HCT116 (cell line): Measurements from ENCODE around the gene RPAIN. TPM values are rescaled to one million over a fixed set of nuclear protein-coding genes. Genes with fewer than 3 reads are reported as not detected.

Experiments used
- ATAC-seq: fragments of 200-7000 bp; cut with Tn5 transposase; 2 replicates; pipeline ENCODE4 v1.9.1; 2020; ENCODE audit warnings: mild to moderate bottlenecking, moderate library complexity
- BruUV-seq: library from RNA; stranded (reverse); fragments of 400-500 nt; replicated peaks from 2 replicates; lab custom pipeline; 2021; lab: Mats Ljungman, UMichigan
- CTCF ChIA-PET: fragments of 300-600 bp; sonication (Branson Sonifier 250); formaldehyde crosslinking; loops from one replicate; lab custom pipeline; 2021; ENCODE audit warnings: antibody characterized with exemption; lab: Charles Lee
- POLR2A ChIA-PET: fragments of 300-600, 350-600 bp; sonication (Branson Sonifier 250); formaldehyde crosslinking; loops from one replicate; lab custom pipeline; 2021; ENCODE audit warnings: antibody characterized with exemption; lab: Charles Lee
- RAD21 ChIA-PET, 2 experiments: fragments of 300-600 bp; sonication (Branson Sonifier 250); formaldehyde crosslinking; loops; one replicate each; lab custom pipeline; 2023; ENCODE audit warnings: low total read pairs in 2 of 2; ENCODE audit not compliant: uncharacterized antibody in 2 of 2, unreplicated experiment in 2 of 2, low non-redundant PET in 1 of 2; lab: Charles Lee
- DNase-seq: peaks from one replicate; pipeline ENCODE4 v3.0.0-alpha.2; 2010; ENCODE audit warnings: low read depth, low spot score
- H2AFZ ChIP-seq: fragments of 200-600 bp; shearing (Covaris generic), sonication (generic); 2 replicates; pipeline ENCODE4 v1.6.1; 2017; ENCODE audit warnings: low read depth, mixed run types, mixed read lengths, antibody characterized with exemption, low read length; ENCODE audit not compliant: poor library complexity, severe bottlenecking
- H3K27ac ChIP-seq: 2 replicates; pipeline ENCODE4 v1.5.1; 2012; ENCODE audit warnings: low read depth, low read length
- H3K27me3 ChIP-seq: fragments of 200-600 bp; sonication (generic); 2 replicates; pipeline ENCODE4 v1.6.1; 2016; ENCODE audit warnings: mixed run types, low read length, mixed read lengths; ENCODE audit not compliant: insufficient read depth
- H3K36me3 ChIP-seq, 2 experiments: fragments of 200-500 bp in 1 of 2; fragments of 200-600 bp in 1 of 2; sonication (Bioruptor generic) in 1 of 2; sonication (generic) in 1 of 2; 2 replicates each; pipeline versions ENCODE4 v1.5.1 to v1.6.1; 2014 to 2016; ENCODE audit warnings: low read length in 2 of 2, inconsistent platforms in 1 of 2, mixed read lengths in 1 of 2, mixed run types in 1 of 2; ENCODE audit not compliant: insufficient read depth in 2 of 2, control insufficient read depth in 1 of 2
- H3K4me1 ChIP-seq, 2 experiments: fragments of 200-600 bp in 1 of 2; sonication (generic) in 1 of 2; 2 replicates each; pipeline versions ENCODE4 v1.5.1 to v1.6.1; 2012 to 2017; ENCODE audit warnings: low read length in 2 of 2, inconsistent platforms in 1 of 2, mild to moderate bottlenecking in 1 of 2, mixed read lengths in 1 of 2, mixed run types in 1 of 2, moderate library complexity in 1 of 2; ENCODE audit not compliant: insufficient read depth in 2 of 2, control insufficient read depth in 1 of 2
- H3K4me2 ChIP-seq: fragments of 200-600 bp; sonication (generic); 2 replicates; pipeline ENCODE4 v1.6.1; 2017; ENCODE audit warnings: mixed run types, low read length, mixed read lengths
- H3K4me3 ChIP-seq, 2 experiments: fragments of 200-600 bp in 1 of 2; sonication (generic) in 1 of 2; replicated peaks in 1 of 2; 2 replicates each; pipeline ENCODE4 v1.5.1; 2011 to 2016; ENCODE audit warnings: low read length in 2 of 2, control low read depth in 1 of 2, low read depth in 1 of 2, mild to moderate bottlenecking in 1 of 2, mixed read lengths in 1 of 2, mixed run types in 1 of 2
- H3K79me2 ChIP-seq: fragments of 200-600 bp; sonication (generic); 2 replicates; pipeline ENCODE4 v1.6.1; 2017; ENCODE audit warnings: mild to moderate bottlenecking, mixed run types, low read length, moderate library complexity, mixed read lengths; ENCODE audit not compliant: insufficient read depth
- H3K9ac ChIP-seq: fragments of 200-600 bp; sonication (generic); 2 replicates; pipeline ENCODE4 v1.6.1; 2016; ENCODE audit warnings: low read length, mixed read lengths
- H3K9me2 ChIP-seq: fragments of 200-600 bp; sonication (generic), shearing (Covaris generic); 2 replicates; pipeline ENCODE4 v1.6.1; 2017; ENCODE audit warnings: mixed run types, mild to moderate bottlenecking, moderate library complexity; ENCODE audit not compliant: insufficient read depth
- H3K9me3 ChIP-seq, 2 experiments: fragments of 200-500 bp in 1 of 2; fragments of 200-600 bp in 1 of 2; sonication (Bioruptor generic) in 1 of 2; sonication (generic) in 1 of 2; 2 replicates each; pipeline ENCODE4 v1.6.1; 2014 to 2017; ENCODE audit warnings: low read length in 2 of 2, mixed read lengths in 2 of 2, inconsistent platforms in 1 of 2, low read depth in 1 of 2, mild to moderate bottlenecking in 1 of 2, mixed run types in 1 of 2, moderate library complexity in 1 of 2; ENCODE audit not compliant: control insufficient read depth in 1 of 2, insufficient read depth in 1 of 2
- H4K20me1 ChIP-seq: fragments of 200-600 bp; sonication (generic), shearing (Covaris generic); 2 replicates; pipeline ENCODE4 v1.6.1; 2017; ENCODE audit warnings: mixed run types, mild to moderate bottlenecking, moderate library complexity; ENCODE audit not compliant: insufficient read depth
- CBX3 ChIP-seq: IDR thresholded peaks from 2 replicates; pipeline ENCODE4 v1.6.1; 2012; ENCODE audit warnings: low read depth
- CEBPB ChIP-seq: IDR thresholded peaks from 2 replicates; pipeline ENCODE4 v1.6.1; 2012; ENCODE audit warnings: low read depth
- EGR1 ChIP-seq: IDR thresholded peaks from 2 replicates; pipeline ENCODE4 v1.6.1; 2012; ENCODE audit warnings: low read depth
- ELF1 ChIP-seq: IDR thresholded peaks from 2 replicates; pipeline ENCODE4 v1.6.1; 2012; ENCODE audit warnings: low read depth, borderline replicate concordance
- EZH2phosphoT487 ChIP-seq: fragments of 200-600 bp; IDR thresholded peaks from 2 replicates; pipeline ENCODE4 v1.6.1; 2018; ENCODE audit warnings: antibody characterized with exemption, borderline replicate concordance
- POLR2AphosphoS5 ChIP-seq: IDR thresholded peaks from 2 replicates; pipeline ENCODE4 v1.6.1; 2011; ENCODE audit warnings: mild to moderate bottlenecking, low read depth, low read length, moderate library complexity
- RAD21 ChIP-seq: IDR thresholded peaks from 2 replicates; pipeline ENCODE4 v1.6.1; 2012; ENCODE audit warnings: low read depth, mild to moderate bottlenecking
- SIN3A ChIP-seq: IDR thresholded peaks from 2 replicates; pipeline ENCODE4 v1.6.1; 2012; ENCODE audit warnings: low read depth
- SRF ChIP-seq: IDR thresholded peaks from 2 replicates; pipeline ENCODE4 v1.6.1; 2012; ENCODE audit warnings: low read depth
- YY1 ChIP-seq: IDR thresholded peaks from 2 replicates; pipeline ENCODE4 v1.6.1; 2011; ENCODE audit warnings: low read length, low read depth, moderate library complexity, mild to moderate bottlenecking; ENCODE audit not compliant: insufficient replicate concordance; ENCODE audit errors: extremely low read depth
- ZFX ChIP-seq: fragments of 450-650 bp; IDR thresholded peaks from 2 replicates; pipeline ENCODE4 v1.6.1; 2017
- intact Hi-C: fragments of 100-400 bp; cut with micrococcal nuclease; formaldehyde crosslinking; loops from 2 replicates; pipeline ENCODE4 v1.10.0; 2022
- total RNA-seq: library from RNA; stranded (reverse); gene quantifications from one replicate; pipeline ENCODE4 v1.2.1, GENCODE V29; 2021; ENCODE audit not compliant: unreplicated experiment
- TF ChIP-seq, protein P1 (sequence below): IDR thresholded peaks from 2 replicates; pipeline ENCODE4 v1.6.1; 2012
- TF ChIP-seq, protein P2 (sequence below): IDR thresholded peaks from 2 replicates; pipeline ENCODE4 v1.6.1; 2011; ENCODE audit warnings: mild to moderate bottlenecking, low read length, moderate library complexity; ENCODE audit not compliant: insufficient replicate concordance; ENCODE audit errors: extremely low read depth
- TF ChIP-seq, protein P3 (sequence below), 3 experiments: fragments of 200-600 bp in 1 of 3; sonication (generic) in 1 of 3; IDR thresholded peaks in 2 of 3; conservative IDR thresholded peaks in 1 of 3; 2 replicates each; pipeline ENCODE4 v1.5.1; 2012 to 2017; ENCODE audit warnings: low read depth in 2 of 3, low read length in 2 of 3, antibody characterized with exemption in 1 of 3, borderline replicate concordance in 1 of 3, control low read depth in 1 of 3, mild to moderate bottlenecking in 1 of 3, mixed read lengths in 1 of 3, mixed run types in 1 of 3, moderate library complexity in 1 of 3; ENCODE audit not compliant: insufficient read depth in 1 of 3
- TF ChIP-seq, protein P4 (sequence below): IDR thresholded peaks from 2 replicates; pipeline ENCODE4 v1.6.1; 2012; ENCODE audit warnings: low read depth

RPAIN gene
- total RNA-seq, 1 experiment from 2014 or later: 67.9 TPM

DNA sequence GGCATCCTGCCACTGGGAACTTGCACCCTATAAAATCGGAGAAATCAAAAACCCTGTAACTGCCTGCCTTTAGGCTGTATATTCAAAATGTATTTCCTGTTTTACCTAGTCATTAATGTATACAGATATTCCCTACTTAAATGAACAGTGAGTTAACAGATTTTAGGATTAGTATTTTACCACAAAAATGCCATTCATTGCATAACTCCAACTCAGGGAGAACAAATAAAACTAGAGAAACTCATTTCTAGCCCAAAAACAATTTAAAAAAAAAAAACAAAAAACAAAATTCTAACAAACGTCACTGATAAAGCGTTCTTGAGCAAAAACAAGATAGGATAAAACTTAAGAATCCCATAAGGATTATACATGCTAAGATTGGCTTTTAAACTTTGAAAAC, 52.5 kb downstream of the RPAIN start:
- Histone ChIP-seq H3K9ac (no peak overlapping the region), H3K4me1 (peaks cover 0 to 5% of the 10 kb centered on the region in 2 experiments; a peak in 1 of 4 replicates), H3K9me3 (no peaks in the 10 kb centered on the region), H3K27me3 (no peaks in the 10 kb centered on the region), H3K9me2 (no peaks in the 10 kb centered on the region)
- no peak for DNase-seq
- intact Hi-C loops: no loop called here
- TF ChIP-seq, protein P1, sequence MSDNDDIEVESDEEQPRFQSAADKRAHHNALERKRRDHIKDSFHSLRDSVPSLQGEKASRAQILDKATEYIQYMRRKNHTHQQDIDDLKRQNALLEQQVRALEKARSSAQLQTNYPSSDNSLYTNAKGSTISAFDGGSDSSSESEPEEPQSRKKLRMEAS: no peak
- TF ChIP-seq RAD21 (no peak), EZH2phosphoT487 (no peak), SRF (no peak), ELF1 (no peak), YY1 (no peak), CBX3 (no peak), CEBPB (no peak), SIN3A (no peak), ZFX (no peak), EGR1 (no peak), POLR2AphosphoS5 (no peak)
- TF ChIP-seq, protein P2, sequence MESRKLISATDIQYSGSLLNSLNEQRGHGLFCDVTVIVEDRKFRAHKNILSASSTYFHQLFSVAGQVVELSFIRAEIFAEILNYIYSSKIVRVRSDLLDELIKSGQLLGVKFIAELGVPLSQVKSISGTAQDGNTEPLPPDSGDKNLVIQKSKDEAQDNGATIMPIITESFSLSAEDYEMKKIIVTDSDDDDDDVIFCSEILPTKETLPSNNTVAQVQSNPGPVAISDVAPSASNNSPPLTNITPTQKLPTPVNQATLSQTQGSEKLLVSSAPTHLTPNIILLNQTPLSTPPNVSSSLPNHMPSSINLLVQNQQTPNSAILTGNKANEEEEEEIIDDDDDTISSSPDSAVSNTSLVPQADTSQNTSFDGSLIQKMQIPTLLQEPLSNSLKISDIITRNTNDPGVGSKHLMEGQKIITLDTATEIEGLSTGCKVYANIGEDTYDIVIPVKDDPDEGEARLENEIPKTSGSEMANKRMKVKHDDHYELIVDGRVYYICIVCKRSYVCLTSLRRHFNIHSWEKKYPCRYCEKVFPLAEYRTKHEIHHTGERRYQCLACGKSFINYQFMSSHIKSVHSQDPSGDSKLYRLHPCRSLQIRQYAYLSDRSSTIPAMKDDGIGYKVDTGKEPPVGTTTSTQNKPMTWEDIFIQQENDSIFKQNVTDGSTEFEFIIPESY: no peak
- TF ChIP-seq, protein P3, sequence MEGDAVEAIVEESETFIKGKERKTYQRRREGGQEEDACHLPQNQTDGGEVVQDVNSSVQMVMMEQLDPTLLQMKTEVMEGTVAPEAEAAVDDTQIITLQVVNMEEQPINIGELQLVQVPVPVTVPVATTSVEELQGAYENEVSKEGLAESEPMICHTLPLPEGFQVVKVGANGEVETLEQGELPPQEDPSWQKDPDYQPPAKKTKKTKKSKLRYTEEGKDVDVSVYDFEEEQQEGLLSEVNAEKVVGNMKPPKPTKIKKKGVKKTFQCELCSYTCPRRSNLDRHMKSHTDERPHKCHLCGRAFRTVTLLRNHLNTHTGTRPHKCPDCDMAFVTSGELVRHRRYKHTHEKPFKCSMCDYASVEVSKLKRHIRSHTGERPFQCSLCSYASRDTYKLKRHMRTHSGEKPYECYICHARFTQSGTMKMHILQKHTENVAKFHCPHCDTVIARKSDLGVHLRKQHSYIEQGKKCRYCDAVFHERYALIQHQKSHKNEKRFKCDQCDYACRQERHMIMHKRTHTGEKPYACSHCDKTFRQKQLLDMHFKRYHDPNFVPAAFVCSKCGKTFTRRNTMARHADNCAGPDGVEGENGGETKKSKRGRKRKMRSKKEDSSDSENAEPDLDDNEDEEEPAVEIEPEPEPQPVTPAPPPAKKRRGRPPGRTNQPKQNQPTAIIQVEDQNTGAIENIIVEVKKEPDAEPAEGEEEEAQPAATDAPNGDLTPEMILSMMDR (IDR thresholded peaks at IDR 0.05 in 2 of 3, conservative IDR thresholded peaks at IDR 0.05 in 1 of 3; ENCODE audit: borderline replicate concordance in 1 of 3, insufficient read depth in 1 of 3, low read depth in 2 of 3, low read length in 2 of 3): no peak
- TF ChIP-seq, protein P4, sequence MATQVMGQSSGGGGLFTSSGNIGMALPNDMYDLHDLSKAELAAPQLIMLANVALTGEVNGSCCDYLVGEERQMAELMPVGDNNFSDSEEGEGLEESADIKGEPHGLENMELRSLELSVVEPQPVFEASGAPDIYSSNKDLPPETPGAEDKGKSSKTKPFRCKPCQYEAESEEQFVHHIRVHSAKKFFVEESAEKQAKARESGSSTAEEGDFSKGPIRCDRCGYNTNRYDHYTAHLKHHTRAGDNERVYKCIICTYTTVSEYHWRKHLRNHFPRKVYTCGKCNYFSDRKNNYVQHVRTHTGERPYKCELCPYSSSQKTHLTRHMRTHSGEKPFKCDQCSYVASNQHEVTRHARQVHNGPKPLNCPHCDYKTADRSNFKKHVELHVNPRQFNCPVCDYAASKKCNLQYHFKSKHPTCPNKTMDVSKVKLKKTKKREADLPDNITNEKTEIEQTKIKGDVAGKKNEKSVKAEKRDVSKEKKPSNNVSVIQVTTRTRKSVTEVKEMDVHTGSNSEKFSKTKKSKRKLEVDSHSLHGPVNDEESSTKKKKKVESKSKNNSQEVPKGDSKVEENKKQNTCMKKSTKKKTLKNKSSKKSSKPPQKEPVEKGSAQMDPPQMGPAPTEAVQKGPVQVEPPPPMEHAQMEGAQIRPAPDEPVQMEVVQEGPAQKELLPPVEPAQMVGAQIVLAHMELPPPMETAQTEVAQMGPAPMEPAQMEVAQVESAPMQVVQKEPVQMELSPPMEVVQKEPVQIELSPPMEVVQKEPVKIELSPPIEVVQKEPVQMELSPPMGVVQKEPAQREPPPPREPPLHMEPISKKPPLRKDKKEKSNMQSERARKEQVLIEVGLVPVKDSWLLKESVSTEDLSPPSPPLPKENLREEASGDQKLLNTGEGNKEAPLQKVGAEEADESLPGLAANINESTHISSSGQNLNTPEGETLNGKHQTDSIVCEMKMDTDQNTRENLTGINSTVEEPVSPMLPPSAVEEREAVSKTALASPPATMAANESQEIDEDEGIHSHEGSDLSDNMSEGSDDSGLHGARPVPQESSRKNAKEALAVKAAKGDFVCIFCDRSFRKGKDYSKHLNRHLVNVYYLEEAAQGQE: no peak
- TF ChIP-seq, all 23 proteins: peak for 0
- ChIA-PET RAD21 (no interaction called here), POLR2A (no interaction called here), CTCF (no interaction called here)
- H3K36me3 ChIP-seq: peaks cover 9 to 26% of the 10 kb centered on the region in 2 experiments
- no peak overlapping the region for H3K4me3 ChIP-seq
- ATAC-seq: no peak
- H3K79me2 ChIP-seq: peaks cover 33% of the 10 kb centered on the region
- H3K4me2 ChIP-seq: no peak overlapping the region
- H4K20me1 ChIP-seq: no peaks in the 10 kb centered on the region
- no peak overlapping the region for H2AFZ ChIP-seq
- BruUV-seq: no TSS peak
- H3K27ac ChIP-seq: no peak overlapping the region
